ENCODE data around the gene DAB1. TPM values are rescaled to one million over a fixed set of nuclear protein-coding genes. Genes with fewer than 3 reads are reported as not detected.

The DAB1 gene
- total RNA-seq, 1 donor from 2014 or later = 19.1 TPM

- no peak for DNase-seq (ENCODE audit: low spot score)
- H3K4me1 Mint-ChIP-seq (ENCODE audit: unreplicated experiment) = no peaks in the 10 kb centered on the region
- no peaks in the 10 kb centered on the region for H3K36me3 Mint-ChIP-seq (ENCODE audit: low read depth, unreplicated experiment)
- H3K4me3 Mint-ChIP-seq (ENCODE audit: unreplicated experiment) = no peak overlapping the region
- no peak for TF ChIP-seq CTCF (IDR thresholded peaks at IDR 0.05; ENCODE audit: unreplicated experiment)
- H3K9me3 Mint-ChIP-seq (ENCODE audit: unreplicated experiment) = no peaks in the 10 kb centered on the region
- no peaks in the 10 kb centered on the region for H3K27me3 Mint-ChIP-seq (ENCODE audit: unreplicated experiment)
- H3K27ac Mint-ChIP-seq (ENCODE audit: unreplicated experiment) = no peak overlapping the region
Measured at GRCh38 chr1:57132993-57133622, 290.8 kb downstream of the DAB1 start.

DNA sequence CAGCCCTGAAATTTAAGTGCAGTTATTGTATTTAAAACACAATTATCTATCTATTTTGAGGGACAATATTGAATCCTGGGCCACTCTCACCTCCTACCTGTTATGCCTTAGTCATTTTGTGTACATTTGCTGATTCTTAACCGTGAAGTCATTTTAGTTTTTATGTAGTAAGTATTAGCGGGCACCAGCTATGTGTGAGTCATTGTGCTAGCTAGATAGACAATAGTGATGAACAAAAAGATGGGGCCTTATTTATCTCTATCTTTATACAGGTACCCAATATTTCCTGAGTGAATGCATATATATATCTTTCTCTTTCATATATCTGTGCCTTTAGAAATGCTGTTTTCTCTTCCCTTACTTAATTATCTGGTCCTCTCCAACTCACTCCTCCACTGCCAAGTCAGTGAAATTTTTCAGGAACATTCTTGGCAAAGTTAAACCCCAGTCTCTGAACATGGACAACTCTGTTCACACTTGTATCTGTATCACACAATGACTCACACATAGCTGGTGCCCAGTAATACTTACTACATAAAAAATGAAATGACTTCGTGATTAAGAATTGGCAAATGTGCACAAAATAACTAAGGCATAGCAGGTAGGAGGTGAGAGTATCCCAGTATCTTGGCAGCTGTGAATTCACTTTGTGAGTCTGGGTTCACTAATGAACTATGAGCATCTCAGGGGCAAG is 292.0 kb downstream of the DAB1 start:
- Mint-ChIP-seq H3K36me3 (ENCODE audit: low read depth, unreplicated experiment) (no peaks in the 10 kb centered on the region), H3K4me3 (ENCODE audit: unreplicated experiment) (no peak overlapping the region), H3K9me3 (ENCODE audit: unreplicated experiment) (no peaks in the 10 kb centered on the region), H3K4me1 (ENCODE audit: unreplicated experiment) (no peaks in the 10 kb centered on the region), H3K27ac (ENCODE audit: unreplicated experiment) (no peak overlapping the region), H3K27me3 (ENCODE audit: unreplicated experiment) (no peaks in the 10 kb centered on the region)
- no peak for TF ChIP-seq CTCF (IDR thresholded peaks at IDR 0.05; ENCODE audit: unreplicated experiment)
- no peak for DNase-seq (ENCODE audit: low spot score)

- Mint-ChIP-seq H3K9me3 (ENCODE audit: unreplicated experiment) (no peaks in the 10 kb centered on the region), H3K4me3 (ENCODE audit: unreplicated experiment) (no peak overlapping the region), H3K4me1 (ENCODE audit: unreplicated experiment) (no peaks in the 10 kb centered on the region), H3K27ac (ENCODE audit: unreplicated experiment) (no peak overlapping the region), H3K36me3 (ENCODE audit: low read depth, unreplicated experiment) (no peaks in the 10 kb centered on the region), H3K27me3 (ENCODE audit: unreplicated experiment) (no peaks in the 10 kb centered on the region)
- no peak for TF ChIP-seq CTCF (IDR thresholded peaks at IDR 0.05; ENCODE audit: unreplicated experiment)
- DNase-seq (ENCODE audit: low spot score) = no peak
Measured at GRCh38 chr1:57131257-57131656, 292.6 kb downstream of the DAB1 start.

GRCh38 chr1:57129865-57130264 is 294.0 kb downstream of the DAB1 start:
- Mint-ChIP-seq H3K4me3 (ENCODE audit: unreplicated experiment) (no peak overlapping the region), H3K9me3 (ENCODE audit: unreplicated experiment) (no peaks in the 10 kb centered on the region), H3K36me3 (ENCODE audit: low read depth, unreplicated experiment) (no peaks in the 10 kb centered on the region), H3K27me3 (ENCODE audit: unreplicated experiment) (no peaks in the 10 kb centered on the region), H3K27ac (ENCODE audit: unreplicated experiment) (no peak overlapping the region), H3K4me1 (ENCODE audit: unreplicated experiment) (no peaks in the 10 kb centered on the region)
- no peak for TF ChIP-seq CTCF (IDR thresholded peaks at IDR 0.05; ENCODE audit: unreplicated experiment)
- DNase-seq (ENCODE audit: low spot score) = no peak

GRCh38 chr1:57127976-57128375 is 295.9 kb downstream of the DAB1 start:
- Mint-ChIP-seq H3K4me3 (ENCODE audit: unreplicated experiment) (no peak overlapping the region), H3K36me3 (ENCODE audit: low read depth, unreplicated experiment) (no peaks in the 10 kb centered on the region), H3K27ac (ENCODE audit: unreplicated experiment) (no peak overlapping the region), H3K4me1 (ENCODE audit: unreplicated experiment) (no peaks in the 10 kb centered on the region), H3K27me3 (ENCODE audit: unreplicated experiment) (no peaks in the 10 kb centered on the region), H3K9me3 (ENCODE audit: unreplicated experiment) (no peaks in the 10 kb centered on the region)
- TF ChIP-seq CTCF (IDR thresholded peaks at IDR 0.05; ENCODE audit: unreplicated experiment) = no peak
- no peak for DNase-seq (ENCODE audit: low spot score)

Measured in endothelial cell (in vitro differentiated cells).